C4-2B (cell line): Measurements from ENCODE around the gene CRMP1.

Experiments
- CTCF ChIP-seq: fragments of 450-650 bp; conservative IDR thresholded peaks from 2 replicates; pipeline ENCODE4 v1.5.1; 2017; ENCODE audit warnings: mild to moderate bottlenecking
- ZFX ChIP-seq: fragments of 450-650 bp; IDR thresholded peaks from 2 replicates; pipeline ENCODE4 v1.6.1; 2017

GRCh38 chr4:5814421-5814820 is 78.5 kb downstream of the CRMP1 start:
- TF ChIP-seq CTCF (no peak), ZFX (no peak)
